Measurements from ENCODE around the gene TTN.

DNA sequence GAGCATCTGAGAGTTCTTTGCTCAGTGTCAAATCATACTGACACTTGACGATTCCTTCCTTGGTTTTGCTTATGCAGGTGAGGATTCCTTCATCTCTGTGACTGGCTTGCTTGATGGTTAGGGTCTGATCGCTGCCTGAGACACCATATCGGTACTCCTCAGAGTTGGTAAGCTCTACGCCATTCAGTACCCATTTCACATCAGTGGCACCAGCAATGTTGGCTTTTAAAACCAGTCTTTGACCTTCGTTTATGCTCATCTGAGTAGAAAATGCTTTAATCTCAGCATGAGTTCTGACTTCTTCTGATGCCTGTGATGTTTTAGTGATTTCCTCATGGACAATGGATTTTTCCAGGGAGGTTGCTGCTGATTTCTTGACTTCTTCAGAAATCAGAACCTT, 278.6 kb downstream of the TTN start:
- no peak for TF ChIP-seq CTCF (IDR thresholded peaks at IDR 0.05)
- TF ChIP-seq EZH2phosphoT487 (IDR thresholded peaks at IDR 0.05): no peak
